Mammary epithelial cell (primary cell): ENCODE measurements around the gene TKT.

Experiments used
- EZH2 ChIP-seq: IDR thresholded peaks from 2 replicates; pipeline ENCODE4 v1.6.1; 2012; ENCODE audit warnings: low read length, inconsistent platforms, borderline replicate concordance
- TF ChIP-seq, protein P1 (sequence below), 2 donors: IDR thresholded peaks in 1 of 2; conservative IDR thresholded peaks in 1 of 2; 2 replicates each; pipeline ENCODE4 v1.5.1; 2011 to 2012; ENCODE audit warnings: inconsistent platforms in 2 of 2, low read length in 2 of 2, mild to moderate bottlenecking in 2 of 2, control low read depth in 1 of 2, low read depth in 1 of 2; ENCODE audit not compliant: insufficient read depth in 1 of 2; ENCODE audit errors: extremely low read depth in 1 of 2

DNA sequence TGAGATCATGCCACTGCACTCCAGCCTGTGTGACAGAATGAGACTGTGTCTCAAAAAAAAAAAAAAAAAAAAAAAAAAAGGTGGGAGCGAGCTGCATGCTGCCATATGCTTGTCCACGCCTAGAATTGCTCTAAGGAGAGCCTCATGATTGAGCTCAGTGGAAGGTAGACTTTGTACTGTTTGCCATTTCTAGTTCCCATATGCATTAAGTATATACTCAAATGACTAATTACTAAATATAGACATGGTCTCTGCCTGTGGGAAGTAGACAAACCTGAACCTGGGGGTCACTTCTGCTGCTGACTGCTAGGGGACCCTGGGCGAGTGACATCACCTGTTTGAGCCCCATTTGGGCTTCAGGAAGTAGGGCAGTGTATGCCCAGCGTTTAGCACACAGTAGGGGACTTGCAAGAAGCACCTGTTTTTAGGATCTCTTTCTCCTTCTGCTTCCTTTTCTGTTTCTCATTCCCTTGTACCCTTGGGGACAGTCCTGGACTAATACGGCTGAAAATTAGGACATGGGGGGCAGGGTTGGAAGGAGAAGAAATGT, 67.6 kb downstream of the TKT start:
- TF ChIP-seq EZH2: no peak
- TF ChIP-seq, protein P1, sequence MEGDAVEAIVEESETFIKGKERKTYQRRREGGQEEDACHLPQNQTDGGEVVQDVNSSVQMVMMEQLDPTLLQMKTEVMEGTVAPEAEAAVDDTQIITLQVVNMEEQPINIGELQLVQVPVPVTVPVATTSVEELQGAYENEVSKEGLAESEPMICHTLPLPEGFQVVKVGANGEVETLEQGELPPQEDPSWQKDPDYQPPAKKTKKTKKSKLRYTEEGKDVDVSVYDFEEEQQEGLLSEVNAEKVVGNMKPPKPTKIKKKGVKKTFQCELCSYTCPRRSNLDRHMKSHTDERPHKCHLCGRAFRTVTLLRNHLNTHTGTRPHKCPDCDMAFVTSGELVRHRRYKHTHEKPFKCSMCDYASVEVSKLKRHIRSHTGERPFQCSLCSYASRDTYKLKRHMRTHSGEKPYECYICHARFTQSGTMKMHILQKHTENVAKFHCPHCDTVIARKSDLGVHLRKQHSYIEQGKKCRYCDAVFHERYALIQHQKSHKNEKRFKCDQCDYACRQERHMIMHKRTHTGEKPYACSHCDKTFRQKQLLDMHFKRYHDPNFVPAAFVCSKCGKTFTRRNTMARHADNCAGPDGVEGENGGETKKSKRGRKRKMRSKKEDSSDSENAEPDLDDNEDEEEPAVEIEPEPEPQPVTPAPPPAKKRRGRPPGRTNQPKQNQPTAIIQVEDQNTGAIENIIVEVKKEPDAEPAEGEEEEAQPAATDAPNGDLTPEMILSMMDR (conservative IDR thresholded peaks at IDR 0.05 in 1 of 2, IDR thresholded peaks at IDR 0.05 in 1 of 2; ENCODE audit: extremely low read depth in 1 of 2, insufficient read depth in 1 of 2, low read depth in 1 of 2, low read length in 2 of 2): no peak
